ENCODE measurements around the gene TRAPPC14. TPM values are rescaled to one million over a fixed set of nuclear protein-coding genes. Genes with fewer than 3 reads are reported as not detected.

TRAPPC14 gene
- total and polyA plus RNA-seq, 9 of the 15 experiments (the other 6 are each of a cell fraction or from before 2014, with no cell fraction given), result 0.42 to 45.9 (median 18.2) TPM

DNA sequence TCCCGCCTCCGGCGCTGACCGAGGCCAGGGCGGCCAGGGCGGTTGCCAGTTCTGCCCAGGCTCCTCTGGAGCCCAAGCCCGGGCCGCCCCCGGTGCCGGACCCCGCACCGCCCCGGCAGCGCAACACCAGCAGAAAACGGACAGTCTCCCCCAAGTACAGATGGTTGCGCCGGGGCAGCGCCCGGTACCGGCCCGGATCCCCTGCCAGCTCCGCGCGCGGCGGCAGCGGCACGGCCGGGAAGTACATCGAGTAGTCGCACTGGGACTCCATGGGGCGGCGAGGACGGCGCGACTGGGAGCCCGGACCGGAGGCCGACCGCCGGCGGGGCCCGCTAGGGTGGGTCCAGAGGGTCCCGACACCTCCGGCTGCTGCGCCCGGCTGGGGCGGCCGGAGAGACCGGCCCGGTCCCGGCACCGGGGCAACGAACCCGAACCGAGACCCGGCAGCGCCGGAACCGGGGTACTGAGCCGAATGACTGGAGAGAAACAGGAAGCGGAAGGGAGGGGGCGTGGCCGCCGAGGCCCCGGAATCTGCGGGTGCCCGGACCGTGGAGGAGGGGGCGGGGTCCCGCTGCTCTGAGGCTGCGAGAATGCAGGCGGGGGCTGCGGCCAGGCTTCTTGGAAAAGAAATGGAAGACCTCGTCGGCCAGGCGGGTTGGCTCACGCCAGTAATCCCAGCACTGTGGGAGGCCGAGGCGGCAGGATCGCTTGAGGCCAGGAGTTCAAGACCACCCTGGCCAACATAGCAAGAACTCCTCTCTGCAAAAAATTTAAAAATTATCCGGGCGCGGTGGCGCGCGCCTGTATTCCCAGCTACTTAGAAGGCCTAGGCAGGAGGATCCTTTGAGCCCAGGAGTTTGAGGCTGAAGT is at the start of gene TRAPPC14 (continued):
- TF ChIP-seq L3MBTL2 (IDR thresholded peaks at IDR 0.05) (peak; percentile 69), KDM1A (IDR thresholded peaks at IDR 0.05) (peak in 1 of 2 experiments; percentile 52; a peak in 3 of 4 replicates), NRF1 (conservative IDR thresholded peaks at IDR 0.05 in 1 of 2, IDR thresholded peaks at IDR 0.05 in 1 of 2) (peak in 1 of 2 experiments; percentile 54; a peak in 3 of 4 replicates), NCOA1 (IDR thresholded peaks at IDR 0.05; ENCODE audit: low read depth) (0 out of 2 replicates have a peak, but pooled peaks have one; percentile 32), ZNF124 (CRISPR knock-in tag; IDR thresholded peaks at IDR 0.05) (no peak), NR2C1 (IDR thresholded peaks at IDR 0.05) (no peak), NR2C1 (tag; IDR thresholded peaks at IDR 0.05) (peak; percentile 72; the same call in 1 of the 2 replicates), ZNF3 (CRISPR knock-in tag; IDR thresholded peaks at IDR 0.05) (no peak), TRIM28 (IDR thresholded peaks at IDR 0.05) (peak; percentile 85; the same call in 1 of the 2 replicates), FIP1L1 (IDR thresholded peaks at IDR 0.05; ENCODE audit: low read depth, low read length, poor library complexity, severe bottlenecking) (peak; percentile 95), PHF8 (IDR thresholded peaks at IDR 0.05; ENCODE audit: borderline replicate concordance, low read length) (peak; percentile 80; the same call in 1 of the 2 replicates), NBN (IDR thresholded peaks at IDR 0.05; ENCODE audit: low read depth) (peak; percentile 77), BHLHE40 (IDR thresholded peaks at IDR 0.05; ENCODE audit: low read length) (peak; percentile 42; the same call in 1 of the 2 replicates), NEUROD1 (IDR thresholded peaks at IDR 0.05; ENCODE audit: borderline replicate concordance, low read depth, low read length, partially characterized antibody) (peak; percentile 26), ZNF589 (CRISPR knock-in tag; IDR thresholded peaks at IDR 0.05; ENCODE audit: low read depth) (peak; percentile 66; the same call in 1 of the 2 replicates), RBFOX2 (IDR thresholded peaks at IDR 0.05; ENCODE audit: low read depth, low read length) (peak; percentile 94)
- TF ChIP-seq, protein P1, sequence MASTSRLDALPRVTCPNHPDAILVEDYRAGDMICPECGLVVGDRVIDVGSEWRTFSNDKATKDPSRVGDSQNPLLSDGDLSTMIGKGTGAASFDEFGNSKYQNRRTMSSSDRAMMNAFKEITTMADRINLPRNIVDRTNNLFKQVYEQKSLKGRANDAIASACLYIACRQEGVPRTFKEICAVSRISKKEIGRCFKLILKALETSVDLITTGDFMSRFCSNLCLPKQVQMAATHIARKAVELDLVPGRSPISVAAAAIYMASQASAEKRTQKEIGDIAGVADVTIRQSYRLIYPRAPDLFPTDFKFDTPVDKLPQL (IDR thresholded peaks at IDR 0.05; ENCODE audit: extremely low read depth, insufficient read length), result no peak
- TF ChIP-seq, protein P2, sequence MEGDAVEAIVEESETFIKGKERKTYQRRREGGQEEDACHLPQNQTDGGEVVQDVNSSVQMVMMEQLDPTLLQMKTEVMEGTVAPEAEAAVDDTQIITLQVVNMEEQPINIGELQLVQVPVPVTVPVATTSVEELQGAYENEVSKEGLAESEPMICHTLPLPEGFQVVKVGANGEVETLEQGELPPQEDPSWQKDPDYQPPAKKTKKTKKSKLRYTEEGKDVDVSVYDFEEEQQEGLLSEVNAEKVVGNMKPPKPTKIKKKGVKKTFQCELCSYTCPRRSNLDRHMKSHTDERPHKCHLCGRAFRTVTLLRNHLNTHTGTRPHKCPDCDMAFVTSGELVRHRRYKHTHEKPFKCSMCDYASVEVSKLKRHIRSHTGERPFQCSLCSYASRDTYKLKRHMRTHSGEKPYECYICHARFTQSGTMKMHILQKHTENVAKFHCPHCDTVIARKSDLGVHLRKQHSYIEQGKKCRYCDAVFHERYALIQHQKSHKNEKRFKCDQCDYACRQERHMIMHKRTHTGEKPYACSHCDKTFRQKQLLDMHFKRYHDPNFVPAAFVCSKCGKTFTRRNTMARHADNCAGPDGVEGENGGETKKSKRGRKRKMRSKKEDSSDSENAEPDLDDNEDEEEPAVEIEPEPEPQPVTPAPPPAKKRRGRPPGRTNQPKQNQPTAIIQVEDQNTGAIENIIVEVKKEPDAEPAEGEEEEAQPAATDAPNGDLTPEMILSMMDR (IDR thresholded peaks at IDR 0.05 in 2 of 3, conservative IDR thresholded peaks at IDR 0.05 in 1 of 3; ENCODE audit: insufficient read depth in 2 of 3, low read depth in 1 of 3, low read length in 3 of 3), result no peak
- TF ChIP-seq, protein P3, sequence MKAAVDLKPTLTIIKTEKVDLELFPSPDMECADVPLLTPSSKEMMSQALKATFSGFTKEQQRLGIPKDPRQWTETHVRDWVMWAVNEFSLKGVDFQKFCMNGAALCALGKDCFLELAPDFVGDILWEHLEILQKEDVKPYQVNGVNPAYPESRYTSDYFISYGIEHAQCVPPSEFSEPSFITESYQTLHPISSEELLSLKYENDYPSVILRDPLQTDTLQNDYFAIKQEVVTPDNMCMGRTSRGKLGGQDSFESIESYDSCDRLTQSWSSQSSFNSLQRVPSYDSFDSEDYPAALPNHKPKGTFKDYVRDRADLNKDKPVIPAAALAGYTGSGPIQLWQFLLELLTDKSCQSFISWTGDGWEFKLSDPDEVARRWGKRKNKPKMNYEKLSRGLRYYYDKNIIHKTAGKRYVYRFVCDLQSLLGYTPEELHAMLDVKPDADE (conservative IDR thresholded peaks at IDR 0.05; ENCODE audit: control insufficient read depth, low read depth, low read length), result 0 out of 2 replicates have a peak, but pooled peaks have one; percentile 44
- TF ChIP-seq, protein P4, sequence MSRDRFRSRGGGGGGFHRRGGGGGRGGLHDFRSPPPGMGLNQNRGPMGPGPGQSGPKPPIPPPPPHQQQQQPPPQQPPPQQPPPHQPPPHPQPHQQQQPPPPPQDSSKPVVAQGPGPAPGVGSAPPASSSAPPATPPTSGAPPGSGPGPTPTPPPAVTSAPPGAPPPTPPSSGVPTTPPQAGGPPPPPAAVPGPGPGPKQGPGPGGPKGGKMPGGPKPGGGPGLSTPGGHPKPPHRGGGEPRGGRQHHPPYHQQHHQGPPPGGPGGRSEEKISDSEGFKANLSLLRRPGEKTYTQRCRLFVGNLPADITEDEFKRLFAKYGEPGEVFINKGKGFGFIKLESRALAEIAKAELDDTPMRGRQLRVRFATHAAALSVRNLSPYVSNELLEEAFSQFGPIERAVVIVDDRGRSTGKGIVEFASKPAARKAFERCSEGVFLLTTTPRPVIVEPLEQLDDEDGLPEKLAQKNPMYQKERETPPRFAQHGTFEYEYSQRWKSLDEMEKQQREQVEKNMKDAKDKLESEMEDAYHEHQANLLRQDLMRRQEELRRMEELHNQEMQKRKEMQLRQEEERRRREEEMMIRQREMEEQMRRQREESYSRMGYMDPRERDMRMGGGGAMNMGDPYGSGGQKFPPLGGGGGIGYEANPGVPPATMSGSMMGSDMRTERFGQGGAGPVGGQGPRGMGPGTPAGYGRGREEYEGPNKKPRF (IDR thresholded peaks at IDR 0.05; ENCODE audit: low read depth, low read length), result no peak
